DMS53 treated with DMSO at 0.1 percent for 48 hours (cell line): Measurements from ENCODE around the gene UFC1.

ENCODE experiments used
- DNase-seq: peaks from one replicate; lab custom pipeline; 2025; ENCODE audit not compliant: unreplicated experiment; lab: John Stamatoyannopoulos, UW

Gene UFC1

DNA sequence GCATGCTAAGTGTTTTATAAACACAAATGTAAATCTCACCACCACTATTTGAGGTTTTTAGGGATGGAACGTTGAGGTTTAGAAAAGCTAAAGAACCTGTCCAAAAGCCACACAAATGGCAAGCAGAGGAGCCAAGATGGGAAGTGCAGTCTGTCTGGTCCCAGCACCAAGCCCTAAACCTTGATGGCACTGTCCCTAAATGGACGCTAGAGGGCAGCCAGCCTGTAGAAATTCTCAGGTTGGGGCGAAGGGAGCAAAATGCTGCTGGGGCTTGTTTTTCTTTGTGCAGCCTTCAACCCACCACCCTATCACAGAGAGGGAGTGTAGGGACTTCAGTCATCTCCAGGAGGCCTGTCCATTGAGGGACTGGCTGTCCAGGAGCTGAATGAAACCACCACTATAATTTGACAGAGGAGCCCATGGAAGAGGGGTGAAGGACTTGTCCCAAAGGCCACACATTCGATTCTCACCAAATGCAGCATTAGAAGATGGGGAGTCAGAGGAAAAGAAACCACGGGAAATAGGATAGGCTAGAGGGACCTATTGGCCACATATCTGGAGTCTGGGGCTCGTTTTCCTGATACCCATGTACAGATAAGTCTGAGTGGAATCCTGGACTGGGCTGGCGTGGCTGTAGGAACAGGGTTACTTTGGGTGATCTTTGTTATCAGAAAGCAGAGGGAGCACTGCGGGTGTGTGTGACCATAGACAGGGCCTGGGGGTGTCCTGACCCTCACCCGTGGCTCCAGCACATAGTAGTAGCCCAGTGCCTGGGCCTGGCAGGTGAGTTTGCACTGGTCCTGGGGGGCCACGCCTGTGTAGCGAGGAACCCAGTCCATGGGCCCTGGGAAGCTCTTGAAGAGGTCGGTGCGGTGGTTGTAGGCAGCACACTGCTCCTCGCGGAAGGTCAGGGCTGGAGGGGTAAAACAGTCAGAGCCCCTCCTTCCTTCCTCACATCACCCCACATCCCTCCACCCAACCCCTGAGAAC is 39.0 kb downstream of the UFC1 start:
- peak; percentile 65 for DNase-seq

DNA sequence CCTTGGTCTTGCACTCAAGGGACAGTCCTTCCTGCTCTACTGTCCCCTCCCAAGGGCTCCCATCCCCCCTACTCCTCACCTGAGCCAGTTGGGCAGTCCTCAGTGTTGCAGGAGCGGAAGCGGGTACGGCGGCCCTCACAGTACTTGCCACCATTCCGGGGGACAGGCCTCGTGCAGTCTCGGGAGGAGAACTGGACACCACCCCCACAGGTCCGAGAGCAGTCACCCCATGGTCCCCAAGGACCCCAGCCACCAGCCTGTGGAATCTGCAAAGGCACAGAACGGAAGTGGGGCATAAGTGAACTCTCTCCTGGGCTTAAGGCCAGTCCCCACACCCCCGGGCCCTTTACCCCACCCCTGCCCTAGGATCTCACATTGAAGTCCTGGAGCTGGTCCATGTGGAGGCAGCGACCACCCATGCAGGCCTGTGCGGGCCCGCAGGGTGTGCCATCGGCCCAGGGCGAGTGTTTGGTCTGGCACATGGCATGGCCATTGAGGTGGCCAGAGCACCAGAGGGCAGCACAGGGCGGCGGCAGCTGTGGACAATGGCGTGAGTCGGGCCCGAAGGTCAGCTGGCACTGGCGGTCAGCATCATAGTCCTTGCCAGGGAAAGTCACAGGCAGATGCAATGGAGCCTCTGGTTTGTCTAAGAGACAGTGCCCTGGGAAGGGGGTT is 39.9 kb downstream of the UFC1 start:
- DNase-seq = no peak

DNA sequence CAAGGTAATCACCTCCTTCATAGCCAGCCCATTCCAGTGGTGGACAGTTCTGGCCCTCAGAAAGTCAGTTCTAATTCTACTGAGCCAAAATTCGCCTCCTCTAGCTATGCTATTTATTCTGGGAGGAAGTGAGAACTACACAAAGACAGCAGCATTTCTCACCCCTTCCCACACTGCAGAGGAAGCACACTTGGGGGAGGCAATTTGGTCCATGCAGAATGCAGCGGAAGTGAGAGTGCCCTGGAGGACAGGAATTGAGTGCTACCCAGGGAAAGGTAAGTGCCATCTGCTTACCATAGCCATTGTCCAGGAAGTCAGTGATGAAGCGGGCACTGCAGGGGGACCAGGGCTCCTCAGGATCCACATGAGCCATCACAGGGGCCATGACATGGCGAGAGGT is 41.4 kb downstream of the UFC1 start:
- no peak for DNase-seq

GRCh38 chr1:161196111-161196510 is 42.3 kb downstream of the UFC1 start:
- DNase-seq = no peak

DNA sequence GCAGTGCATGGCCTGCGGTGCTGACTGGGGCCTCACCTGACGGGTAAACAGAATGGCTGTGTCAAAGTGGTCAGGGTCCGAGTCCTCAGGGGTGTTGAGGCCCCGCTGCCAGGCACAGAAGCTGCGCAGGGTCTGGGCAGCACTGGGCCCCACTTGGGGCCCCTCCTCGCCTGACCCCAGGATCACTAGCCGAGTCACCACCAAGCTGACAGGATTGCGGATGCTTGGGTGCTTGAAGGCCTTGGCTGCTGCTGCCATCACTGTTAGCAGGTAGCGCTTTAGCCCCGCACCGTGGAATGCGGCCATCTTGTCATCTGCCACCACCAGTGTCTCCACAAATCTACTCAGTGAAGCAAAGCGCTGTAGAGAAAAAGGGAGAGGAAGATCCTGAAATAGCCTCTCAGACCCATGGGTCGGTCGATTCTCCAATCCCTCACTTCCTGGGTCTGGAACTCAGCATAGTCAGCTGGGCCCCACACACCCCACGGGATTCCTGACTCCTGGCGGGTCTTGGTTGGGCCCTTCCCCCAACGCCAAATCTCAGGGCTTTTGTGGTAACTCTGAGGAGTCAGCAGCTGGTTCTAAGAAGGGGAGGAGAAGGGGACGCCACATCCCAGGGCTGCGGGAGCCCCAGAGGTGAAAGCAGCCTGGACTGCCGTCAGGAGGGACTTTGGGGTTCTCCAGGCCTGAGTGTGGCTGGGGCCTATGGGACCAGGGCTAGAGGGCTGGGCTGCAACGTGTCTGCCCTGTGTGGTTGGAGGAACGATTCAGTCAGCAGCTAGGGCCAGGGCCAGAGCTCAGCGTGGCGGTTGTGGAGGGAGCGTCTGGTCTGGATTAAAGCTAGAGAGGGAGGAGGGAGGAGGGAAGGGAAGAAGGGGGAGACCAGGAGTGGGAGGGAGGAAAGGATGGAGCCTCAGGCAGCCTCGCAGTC is 43.0 kb downstream of the UFC1 start:
- no peak for DNase-seq

DNA sequence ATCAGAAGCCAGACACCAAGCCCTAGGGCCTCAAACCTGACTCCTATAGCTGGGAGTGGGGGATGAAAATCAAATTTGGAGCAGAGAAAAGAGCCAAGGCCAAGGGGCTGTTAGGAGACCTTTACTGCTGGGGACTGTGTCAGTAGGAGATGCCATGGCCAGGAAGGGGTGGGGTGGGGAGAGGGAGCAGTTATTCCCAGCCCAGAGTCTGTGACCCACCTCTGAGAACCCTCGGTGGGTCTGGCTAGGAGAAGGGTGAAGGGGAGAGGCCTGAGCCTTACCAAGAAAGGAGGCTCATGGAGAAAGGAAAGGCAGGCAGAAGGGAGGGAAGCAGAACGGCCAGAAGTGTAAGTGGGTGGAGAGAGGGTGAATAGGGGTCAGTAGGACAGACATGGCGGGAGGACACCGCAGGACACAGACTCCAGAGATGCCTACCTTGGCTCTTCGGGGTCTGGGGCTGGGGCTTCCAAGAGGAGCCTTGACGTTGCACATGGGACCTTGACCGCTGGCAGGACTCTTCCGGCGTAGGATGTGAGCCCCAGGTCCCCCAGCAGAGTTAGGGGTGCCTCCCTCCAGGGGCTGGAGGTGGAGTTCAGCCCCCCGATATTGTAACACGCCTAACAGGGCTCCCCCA is 43.9 kb downstream of the UFC1 start:
- DNase-seq = no peak

GRCh38 chr1:161198194-161198896 is 44.6 kb downstream of the UFC1 start:
- no peak for DNase-seq

- DNase-seq = no peak
Observed at GRCh38 chr1:161198897-161199431, 45.2 kb downstream of the UFC1 start, which contains the start of gene ADAMTS4. TSS of gene ADAMTS4 (minus strand) at chr1:161199054. CDS start at chr1:161198627, 427 bp downstream.

- DNase-seq = no peak
Observed at GRCh38 chr1:161199506-161200139, 45.8 kb downstream of the UFC1 start.

DNA sequence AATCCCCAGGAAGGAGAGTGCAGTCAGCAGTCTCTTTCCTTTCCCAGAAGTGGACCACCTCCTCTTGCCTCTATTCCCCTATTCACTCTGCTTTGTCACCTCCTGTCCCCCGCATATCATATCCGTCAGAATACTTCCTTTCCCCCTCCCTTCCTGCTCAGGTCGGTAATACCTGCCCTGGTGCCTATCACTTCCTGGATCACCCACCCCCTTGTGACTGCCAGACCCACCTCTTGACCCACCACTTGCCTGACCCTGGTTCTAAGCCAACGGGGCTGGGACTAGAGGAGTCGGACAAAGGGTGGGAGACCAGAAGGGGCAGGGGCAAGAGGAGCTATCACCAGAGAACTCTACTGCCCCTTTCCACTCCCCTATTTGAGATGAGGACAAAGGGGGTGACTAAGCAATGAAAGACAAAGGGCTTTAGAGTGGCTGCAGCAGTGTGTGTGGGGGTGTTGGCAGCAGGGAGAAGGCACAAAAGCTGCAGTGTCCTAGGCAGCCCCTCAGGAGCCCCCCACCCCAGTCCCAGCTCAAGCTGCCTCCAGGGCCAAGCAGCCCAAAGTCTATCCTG is 46.7 kb downstream of the UFC1 start:
- DNase-seq = no peak

DNA sequence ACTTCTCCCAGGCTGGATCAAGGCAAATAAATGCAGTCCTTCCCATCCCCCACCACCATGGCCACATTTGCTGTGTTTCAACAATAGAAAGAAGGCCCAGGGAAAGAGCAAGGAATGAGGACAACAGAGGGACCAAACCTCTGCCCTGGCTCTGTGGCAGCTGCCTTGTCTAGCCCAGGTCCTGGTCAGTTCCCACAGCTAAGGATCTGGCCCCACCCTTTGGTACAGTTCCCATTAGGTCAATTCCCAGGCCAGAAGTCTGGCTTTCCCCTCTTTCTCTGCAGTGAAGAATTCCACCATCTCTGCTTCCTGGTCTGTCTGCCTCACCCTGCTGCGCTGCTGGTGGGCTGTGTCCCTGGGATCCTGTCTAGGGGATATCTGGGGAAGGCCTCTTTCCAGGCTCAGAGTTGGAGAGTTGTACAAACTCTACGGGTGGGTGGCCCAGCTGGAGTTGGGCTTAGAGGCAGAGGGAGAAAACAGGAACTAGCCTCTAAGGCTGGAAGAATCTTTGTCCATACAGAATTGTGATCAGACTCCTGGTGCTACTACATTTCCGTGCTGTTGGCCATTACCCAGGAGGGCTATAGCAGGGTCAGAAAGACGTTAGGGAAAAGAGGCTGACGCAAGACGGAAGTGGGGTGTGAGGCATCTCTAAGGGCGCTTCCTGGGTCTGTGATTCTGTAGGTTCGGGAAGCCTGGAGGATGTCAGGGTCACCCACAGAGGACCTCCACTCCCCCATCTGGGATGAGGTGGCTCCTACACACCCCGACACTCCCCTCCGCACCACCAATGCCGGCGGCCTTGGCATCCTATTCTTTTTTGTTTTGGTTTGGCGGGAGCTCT is 47.4 kb downstream of the UFC1 start:
- no peak for DNase-seq

DNA sequence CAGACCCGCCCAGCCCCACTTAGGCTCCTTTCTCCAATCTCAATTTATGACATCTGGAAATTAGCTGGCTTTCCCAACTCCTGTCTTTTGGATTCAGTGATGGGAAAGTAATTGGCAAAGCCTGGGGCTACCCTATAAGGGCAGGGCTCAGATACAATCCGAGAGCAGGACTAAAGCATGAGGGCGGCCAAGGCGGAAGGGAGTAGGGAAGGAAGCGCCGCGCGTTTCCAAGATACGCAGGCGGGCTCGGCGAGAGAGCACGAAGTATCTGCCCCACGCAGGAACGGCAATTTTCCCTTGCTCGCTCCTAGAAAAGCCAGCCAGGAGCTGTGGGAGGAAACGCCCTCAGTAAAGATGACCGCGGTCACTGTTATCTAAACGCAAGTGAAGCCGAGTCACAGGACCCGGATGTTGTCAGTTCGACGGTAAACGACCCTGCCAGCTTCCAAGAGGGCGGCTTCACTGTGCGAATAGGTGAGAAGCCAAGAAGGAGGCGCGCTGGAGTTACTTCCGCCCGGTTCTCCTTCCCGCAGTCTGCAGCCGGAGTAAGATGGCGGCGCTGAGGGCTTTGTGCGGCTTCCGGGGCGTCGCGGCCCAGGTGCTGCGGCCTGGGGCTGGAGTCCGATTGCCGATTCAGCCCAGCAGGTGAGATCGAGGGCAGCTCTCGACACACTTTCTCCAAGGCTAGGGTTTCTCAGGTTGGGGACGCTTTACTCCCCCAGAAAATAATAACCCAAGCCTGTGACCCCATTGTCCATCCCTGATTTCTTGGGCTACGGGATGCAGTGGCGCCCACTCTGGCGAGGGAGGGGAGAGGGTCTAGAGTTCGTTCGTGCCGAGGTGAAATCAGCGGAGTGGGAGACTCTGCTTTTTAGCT is 48.3 kb downstream of the UFC1 start, which contains the start of gene NDUFS2:
Gene NDUFS2 (plus strand): TSS at position 532 of the 877 bp plus-strand sequence. CDS start 19 bp downstream, at position 551.
- peak; percentile 97 for DNase-seq

DNA sequence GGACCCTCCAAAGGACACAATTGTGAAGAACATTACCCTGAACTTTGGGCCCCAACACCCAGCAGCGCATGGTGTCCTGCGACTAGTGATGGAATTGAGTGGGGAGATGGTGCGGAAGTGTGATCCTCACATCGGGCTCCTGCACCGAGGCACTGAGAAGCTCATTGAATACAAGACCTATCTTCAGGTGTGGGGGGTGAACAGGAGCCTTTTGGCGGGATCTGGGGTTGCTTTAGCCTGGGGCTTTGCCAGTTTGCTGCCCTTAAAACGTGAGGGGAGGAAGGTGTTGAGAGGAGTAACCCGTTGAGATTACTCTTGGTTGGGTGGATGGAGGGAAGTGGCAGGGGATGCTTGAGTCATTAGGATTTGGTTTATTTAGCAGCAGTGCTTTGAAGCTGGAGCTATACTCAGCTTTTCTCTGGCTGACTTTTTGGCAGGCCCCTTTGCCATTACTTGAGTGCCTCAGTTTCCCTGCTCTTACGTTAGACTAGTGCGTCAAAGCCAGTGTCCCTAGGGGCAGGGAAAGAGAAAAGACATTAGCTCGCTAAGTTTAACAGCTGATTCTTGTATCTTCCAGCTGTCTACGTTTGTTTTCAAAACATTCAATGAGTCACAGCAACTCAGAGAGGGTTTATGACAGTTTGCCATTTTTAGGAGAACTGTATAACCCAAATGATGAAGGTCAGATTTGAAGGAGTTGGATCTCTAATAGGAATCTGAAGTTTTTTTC is 52.8 kb downstream of the UFC1 start:
- no peak for DNase-seq

GRCh38 chr1:161207173-161207572 is 53.4 kb downstream of the UFC1 start:
- DNase-seq = no peak
